GM12864 (cell line): ENCODE data around the gene TIMM50.

ENCODE experiments used
- DNase-seq: peaks from one replicate; pipeline ENCODE4 v3.0.0-alpha.2; 2011; ENCODE audit warnings: low read depth
- H3K4me3 ChIP-seq: 2 replicates; pipeline ENCODE4 v1.5.1; 2011; ENCODE audit warnings: mild to moderate bottlenecking, low read depth, low read length, control low read depth
- TF ChIP-seq, protein P1 (sequence below): IDR thresholded peaks from 2 replicates; pipeline ENCODE4 v1.5.1; 2011; ENCODE audit warnings: low read depth, mild to moderate bottlenecking, moderate library complexity, low read length, control low read depth, inconsistent platforms; ENCODE audit errors: missing control alignments

Gene TIMM50

DNA sequence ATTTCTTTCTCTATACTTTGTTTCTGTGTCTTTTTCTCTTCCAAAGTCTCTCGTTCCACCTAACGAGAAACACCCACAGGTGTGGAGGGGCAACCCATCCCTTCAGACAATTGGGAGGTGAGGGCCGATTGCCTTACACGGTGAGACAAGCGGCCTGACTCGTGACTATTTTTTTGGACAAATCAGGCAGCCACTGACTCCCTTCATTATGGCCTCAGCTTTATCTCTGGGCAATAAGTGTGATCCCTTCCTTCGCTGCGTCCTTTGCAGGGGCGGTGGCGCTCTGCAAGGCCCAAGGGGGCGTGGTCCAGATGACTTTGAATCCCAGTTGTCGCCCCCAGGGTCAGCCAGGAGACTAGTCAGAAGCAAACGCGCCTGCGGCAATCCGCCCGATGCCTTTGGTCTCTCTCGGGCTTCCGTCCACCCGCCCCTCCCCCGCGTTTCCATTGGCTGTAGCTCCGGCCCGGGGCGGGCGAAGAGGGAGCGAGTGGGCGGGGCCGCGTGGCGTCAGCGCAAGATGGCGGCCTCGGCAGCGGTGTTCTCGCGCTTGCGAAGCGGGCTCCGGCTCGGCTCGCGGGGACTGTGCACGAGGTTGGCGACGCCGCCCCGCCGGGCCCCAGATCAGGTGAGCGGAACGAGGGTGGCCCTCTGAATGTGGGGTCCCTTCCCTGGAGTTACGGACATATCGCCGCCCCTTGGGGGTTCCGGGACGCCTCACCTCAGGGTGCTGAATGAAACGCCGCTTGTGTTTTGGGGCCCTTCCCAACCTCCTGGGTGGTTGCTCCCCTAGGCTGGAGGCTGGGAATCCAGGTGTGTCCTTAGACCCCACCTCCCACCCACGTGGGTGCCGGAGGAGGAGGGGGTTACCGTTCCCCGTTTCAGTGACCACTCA is at the start of gene TIMM50:
Gene TIMM50 (plus strand): TSS at position 502 of the 892 bp plus-strand sequence. CDS start 16 bp downstream, at position 518.
- DNase-seq = peak; percentile 84
- TF ChIP-seq, protein P1, sequence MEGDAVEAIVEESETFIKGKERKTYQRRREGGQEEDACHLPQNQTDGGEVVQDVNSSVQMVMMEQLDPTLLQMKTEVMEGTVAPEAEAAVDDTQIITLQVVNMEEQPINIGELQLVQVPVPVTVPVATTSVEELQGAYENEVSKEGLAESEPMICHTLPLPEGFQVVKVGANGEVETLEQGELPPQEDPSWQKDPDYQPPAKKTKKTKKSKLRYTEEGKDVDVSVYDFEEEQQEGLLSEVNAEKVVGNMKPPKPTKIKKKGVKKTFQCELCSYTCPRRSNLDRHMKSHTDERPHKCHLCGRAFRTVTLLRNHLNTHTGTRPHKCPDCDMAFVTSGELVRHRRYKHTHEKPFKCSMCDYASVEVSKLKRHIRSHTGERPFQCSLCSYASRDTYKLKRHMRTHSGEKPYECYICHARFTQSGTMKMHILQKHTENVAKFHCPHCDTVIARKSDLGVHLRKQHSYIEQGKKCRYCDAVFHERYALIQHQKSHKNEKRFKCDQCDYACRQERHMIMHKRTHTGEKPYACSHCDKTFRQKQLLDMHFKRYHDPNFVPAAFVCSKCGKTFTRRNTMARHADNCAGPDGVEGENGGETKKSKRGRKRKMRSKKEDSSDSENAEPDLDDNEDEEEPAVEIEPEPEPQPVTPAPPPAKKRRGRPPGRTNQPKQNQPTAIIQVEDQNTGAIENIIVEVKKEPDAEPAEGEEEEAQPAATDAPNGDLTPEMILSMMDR = no peak
- H3K4me3 ChIP-seq = peak within 1 kb of the TSS; percentile 72

DNA sequence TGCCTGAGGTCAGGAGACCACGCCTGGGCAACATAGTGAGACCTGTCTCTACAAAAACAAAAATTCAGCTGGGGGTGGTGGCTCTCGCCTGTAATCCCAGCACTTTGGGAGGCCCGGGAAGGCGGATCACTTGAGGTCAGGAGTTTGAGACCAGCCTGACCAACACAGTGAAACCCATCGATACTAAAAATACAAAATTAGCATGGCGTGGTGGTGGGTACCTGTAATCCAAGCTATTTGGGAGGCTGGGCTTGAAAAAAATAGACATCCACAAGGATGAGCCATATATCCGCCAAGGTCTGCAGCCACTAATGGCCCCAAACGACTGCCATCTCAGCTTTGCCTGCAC is 48.0 kb upstream of the TIMM50 start:
- TF ChIP-seq, protein P1 = no peak
- no peak overlapping the region for H3K4me3 ChIP-seq
- DNase-seq = no peak

DNA sequence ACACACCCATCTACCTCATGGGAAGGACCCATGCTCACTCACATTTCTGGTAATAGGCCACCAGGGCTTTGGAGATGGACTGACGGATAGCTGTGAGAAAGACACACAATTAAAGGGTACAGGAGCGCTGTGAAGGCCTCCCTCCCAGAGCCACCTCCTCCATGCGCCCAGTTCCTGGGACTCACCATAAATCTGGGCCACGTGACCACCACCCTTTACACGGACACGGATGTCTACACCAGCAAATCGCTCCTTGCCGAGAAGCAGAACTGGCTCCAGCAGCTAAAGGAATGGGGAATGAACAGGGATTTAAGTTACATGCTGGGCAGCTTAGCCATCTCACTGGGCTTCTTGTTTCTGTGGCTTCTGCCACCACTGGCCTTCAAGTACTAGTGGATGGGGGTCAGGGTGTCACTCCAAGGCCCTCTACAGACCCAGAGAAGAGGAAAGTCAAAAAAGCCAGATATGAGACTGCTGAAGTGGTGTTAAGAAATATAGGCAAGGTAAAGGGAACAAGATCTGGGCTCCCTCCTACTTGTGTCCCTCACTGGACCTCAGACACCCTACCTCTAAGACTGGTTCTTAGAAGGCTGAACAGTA is 47.1 kb upstream of the TIMM50 start:
- H3K4me3 ChIP-seq = peak overlapping the region; percentile 87
- TF ChIP-seq, protein P1 = no peak
- no peak for DNase-seq

DNA sequence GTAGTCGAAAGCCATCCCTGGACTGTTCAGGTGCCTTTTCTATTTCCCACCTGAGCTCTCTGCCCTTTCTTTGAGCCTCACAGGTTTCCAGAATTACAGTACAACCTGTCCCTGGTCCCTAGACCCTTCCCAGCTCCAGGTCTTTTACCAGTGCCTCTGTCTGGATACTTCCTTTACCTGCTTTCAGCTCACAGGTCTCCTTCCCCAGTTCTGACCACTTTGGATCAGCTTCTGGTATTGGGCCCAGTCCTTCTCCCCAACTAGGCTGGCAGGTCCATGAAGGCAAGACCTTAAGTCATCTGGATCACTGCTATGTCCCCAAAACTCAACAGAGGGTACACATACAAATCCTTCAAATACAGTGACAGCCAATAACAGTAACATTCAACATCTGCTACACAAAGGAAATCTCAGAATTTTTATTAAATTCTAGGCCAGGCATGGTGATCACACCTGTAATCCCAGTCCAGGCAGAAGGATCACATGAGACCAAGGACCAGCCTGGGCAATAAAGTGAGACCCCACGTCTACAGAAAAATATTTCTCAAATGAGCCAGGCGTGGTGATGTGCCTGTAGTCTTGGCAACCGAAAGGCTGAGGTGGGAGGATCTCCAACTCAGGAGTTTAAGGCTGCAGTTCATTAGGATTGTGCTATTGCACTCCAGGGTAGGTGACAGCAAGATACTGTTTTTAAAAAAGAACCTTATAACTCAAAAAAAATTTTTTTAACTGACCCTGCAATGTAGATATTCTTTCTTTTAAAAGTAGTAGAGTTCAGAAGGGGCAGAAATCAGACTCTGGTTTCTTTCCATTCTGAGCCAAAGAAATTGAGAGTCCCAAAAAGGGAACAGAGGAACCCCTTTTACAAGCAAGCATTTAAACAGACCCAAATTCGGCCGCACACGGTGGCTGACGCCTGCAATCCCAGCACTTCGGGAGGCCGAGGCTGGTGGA is 46.2 kb upstream of the TIMM50 start:
- TF ChIP-seq, protein P1 = no peak
- H3K4me3 ChIP-seq = peak overlapping the region; percentile 87
- DNase-seq = no peak

DNA sequence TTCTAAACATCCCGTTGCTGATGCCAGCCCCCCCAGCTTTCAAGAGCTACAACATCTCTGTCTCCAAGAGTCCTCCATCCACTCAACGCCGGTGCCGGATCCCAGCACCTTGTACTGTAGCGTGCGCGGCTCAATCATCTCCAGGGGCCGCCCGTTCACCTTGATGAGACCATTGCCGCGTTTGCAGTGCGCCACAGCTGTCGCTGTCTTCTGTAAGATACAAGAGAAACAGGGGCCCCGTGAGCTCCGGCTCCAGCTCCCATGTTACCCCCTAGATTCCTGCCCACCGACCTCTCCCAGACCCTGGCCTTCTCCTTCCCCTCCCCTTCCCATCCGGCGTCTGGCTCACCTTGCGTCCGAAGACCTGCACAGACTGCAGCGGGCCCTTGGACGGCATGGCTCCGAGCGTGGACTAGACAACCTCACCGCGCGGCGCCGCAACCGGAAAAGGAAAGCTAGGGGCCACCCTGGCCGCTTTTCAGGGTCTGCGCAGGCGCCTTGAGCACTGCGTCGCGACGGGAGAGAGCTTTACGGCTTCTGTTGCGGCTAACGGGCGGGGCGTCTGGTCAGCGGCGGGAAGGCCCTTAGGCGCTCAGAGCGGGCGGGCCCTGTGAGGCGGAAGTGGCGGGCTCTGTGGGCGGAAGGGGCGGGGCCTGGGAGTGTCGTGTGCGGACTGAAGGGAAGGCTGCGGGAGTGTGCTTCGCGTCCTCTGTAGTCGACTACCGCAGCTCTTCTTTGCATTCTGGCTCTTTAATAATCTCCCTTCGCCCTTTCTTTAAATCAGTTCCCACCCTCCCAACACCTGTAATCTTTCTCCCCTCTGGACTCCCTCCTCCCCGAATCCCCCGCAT is 44.9 kb upstream of the TIMM50 start, which contains the start of gene RPS16:
Gene RPS16 (minus strand): TSS at position 451 of the 851 bp plus-strand sequence. CDS start 54 bp downstream, at position 397.
- peak within 1 kb of the TSS; percentile 87 for H3K4me3 ChIP-seq
- peak; percentile 91 for DNase-seq
- TF ChIP-seq, protein P1 = no peak

DNA sequence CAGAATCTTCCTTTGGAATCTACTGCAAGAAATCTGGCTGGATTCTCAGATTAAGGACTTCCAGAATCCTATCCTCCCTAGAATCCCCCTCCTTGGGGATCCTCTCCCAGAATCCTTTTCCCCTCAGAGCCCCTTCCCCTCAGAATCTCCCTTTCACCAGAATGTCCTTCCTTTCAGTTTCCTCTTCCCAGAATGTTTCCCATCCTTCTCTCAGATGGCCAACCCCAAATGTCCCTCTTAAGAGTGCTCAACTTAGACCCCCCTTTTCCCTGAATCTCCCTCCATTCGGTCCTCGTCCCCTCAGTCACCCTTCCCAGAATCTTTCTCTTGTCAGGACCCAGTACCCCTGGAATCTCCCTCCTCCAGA is 44.3 kb upstream of the TIMM50 start:
- TF ChIP-seq, protein P1 = no peak
- peak overlapping the region; percentile 87 for H3K4me3 ChIP-seq
- no peak for DNase-seq
